Stimulated activated CD8-positive, alpha-beta memory T cell treated with anti-CD3 and anti-CD28 coated beads, Interleukin-4, amount 100 ng/mL, for 1 hour (primary cell): Measurements from ENCODE around the gene KISS1R.

ENCODE experiments used
- DNase-seq, 2 donors: peaks; one replicate each; pipeline ENCODE4 v3.0.0-alpha.2; 2020; ENCODE audit warnings: low read depth in 2 of 2, low spot score in 1 of 2

Gene KISS1R

DNA sequence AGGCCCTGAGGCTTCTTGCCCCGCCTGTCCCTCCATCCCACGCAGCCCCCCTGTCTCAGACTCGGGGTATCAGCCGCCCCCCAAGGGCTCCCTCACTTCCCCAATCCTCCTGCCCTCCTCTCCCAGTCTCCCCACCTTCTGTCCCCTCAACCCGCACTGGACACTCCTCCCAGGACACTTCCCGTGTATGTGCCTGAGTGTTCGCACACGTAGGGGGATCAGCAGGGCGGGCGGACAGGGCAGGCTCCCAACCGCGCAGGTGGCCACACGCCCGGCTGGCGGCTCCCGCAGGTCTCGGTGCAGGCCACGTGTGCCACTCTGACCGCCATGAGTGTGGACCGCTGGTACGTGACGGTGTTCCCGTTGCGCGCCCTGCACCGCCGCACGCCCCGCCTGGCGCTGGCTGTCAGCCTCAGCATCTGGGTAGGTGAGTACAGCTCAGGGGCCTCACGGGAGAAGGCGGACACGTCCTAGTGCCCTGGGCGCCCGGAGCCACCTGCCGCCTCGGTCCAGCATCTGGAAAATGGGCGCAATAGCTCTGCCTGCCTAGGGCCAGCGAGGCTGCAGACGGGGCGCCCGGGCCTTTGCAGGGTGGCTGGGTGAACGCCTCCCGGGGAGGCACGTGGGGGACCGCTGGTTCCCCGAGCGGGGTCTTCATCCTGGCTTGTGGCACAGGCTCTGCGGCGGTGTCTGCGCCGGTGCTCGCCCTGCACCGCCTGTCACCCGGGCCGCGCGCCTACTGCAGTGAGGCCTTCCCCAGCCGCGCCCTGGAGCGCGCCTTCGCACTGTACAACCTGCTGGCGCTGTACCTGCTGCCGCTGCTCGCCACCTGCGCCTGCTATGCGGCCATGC lies 2.3 kb downstream of the KISS1R start:
- DNase-seq = no peak

GRCh38 chr19:920051-920864 lies 3.1 kb downstream of the KISS1R start:
- peak in 1 of 2 donors; percentile 47 for DNase-seq

DNA sequence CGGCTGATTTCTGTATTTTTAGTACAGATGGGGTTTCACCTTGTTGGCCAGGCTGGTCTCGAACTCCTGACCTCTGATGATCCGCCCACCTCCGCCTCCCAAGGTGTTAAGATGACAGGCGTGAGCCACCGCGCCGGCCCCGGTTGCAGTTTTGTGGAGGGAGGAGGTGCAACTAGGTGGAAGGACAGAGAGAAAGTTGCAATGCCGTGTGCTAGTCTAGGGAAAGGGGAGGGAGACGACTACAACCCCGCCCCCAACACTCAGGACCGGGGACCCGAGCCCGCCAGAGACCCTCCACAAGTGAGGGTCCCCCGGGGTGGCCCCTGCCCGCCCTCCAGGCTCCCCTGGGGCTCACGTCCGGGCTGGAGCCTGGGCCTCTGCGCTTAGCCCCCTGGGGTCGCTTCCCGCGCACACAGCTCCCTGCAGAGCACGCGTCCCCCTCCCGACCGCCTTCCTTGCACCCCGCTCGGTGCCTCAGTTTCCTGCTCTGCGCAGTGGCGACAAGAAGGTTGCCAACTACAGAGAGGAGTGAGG lies 7.5 kb downstream of the KISS1R start:
- DNase-seq = no peak

GRCh38 chr19:925087-925525 lies 8.0 kb downstream of the KISS1R start:
- peak in 1 of 2 donors; percentile 49 for DNase-seq

DNA sequence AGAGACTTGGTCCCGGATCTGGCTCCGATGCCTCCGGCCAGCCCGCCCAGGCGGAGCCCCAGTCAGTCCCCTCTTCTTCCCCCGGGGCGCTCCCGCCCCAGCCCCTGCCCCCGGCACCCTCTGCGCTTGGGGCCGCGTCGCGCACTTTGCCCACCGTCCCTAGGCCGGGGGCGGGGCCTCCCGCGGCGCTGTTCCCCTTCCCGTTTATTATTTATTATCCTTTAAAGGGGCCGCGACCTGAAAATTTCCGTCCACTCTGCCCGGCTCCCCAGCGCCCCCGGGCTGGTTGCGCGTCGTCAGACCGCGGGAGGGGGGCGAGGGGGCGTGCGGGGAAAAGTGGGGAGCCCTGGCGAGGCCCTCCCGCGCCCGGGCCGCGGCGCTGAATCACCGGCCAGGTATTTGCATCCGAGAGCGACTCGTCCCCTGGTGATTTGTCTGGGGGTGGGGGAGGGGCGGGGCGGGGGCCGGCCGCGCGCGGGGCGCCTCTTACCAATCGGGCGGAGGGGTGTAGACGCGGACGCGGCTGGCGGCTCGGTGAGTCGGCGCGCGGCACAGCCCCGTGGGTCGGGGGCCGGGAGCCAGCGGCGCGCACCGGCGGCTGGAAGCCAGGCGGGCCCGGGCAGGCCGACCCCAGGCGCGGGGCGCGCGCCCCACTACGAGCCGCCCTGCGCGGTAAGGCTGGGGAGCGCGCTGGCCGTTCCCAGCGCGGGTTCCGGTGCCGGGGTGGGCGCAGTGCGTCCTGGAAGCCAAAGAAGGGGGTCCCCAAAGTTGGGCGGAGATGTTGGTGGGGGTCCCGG lies 8.6 kb downstream of the KISS1R start, which contains the start of gene ARID3A:
Gene ARID3A (plus strand): TSS at position 510 of the 797 bp plus-strand sequence. CDS start 3,494 bp downstream, outside the sequence.
- DNase-seq = peak in 1 of 2 donors; percentile 55

GRCh38 chr19:926323-926588 lies 9.1 kb downstream of the KISS1R start:
- DNase-seq = no peak

GRCh38 chr19:926589-927350 lies 9.6 kb downstream of the KISS1R start:
- DNase-seq = no peak

DNA sequence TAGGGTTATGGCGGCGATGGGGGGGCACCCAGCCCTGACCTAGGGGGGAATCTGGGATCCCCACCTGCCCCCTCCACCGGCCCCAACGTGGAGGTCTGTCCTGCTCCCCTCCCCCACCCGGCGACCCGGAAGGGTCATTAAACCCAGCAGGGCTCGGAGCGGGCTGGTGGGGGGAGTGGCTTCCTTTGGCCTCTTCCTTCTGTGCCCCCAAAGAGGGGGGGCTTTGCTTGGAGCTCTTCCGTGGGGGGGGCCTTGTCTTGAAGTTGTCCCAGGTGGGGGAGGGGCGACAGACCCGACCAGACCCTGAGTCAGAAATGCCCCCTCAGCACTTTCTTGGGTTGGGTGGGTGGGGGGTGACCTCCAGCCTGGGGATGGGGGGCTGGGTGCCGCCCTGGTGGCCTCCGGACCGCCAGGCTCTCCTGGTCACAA lies 10.2 kb downstream of the KISS1R start:
- DNase-seq = no peak

GRCh38 chr19:927780-928401 lies 10.8 kb downstream of the KISS1R start:
- no peak for DNase-seq

GRCh38 chr19:928471-929202 lies 11.5 kb downstream of the KISS1R start:
- no peak for DNase-seq

GRCh38 chr19:929203-929890 lies 12.2 kb downstream of the KISS1R start:
- no peak for DNase-seq

GRCh38 chr19:929891-930258 lies 12.7 kb downstream of the KISS1R start:
- DNase-seq = no peak

- DNase-seq = no peak
These were observed 14.9 kb downstream of the KISS1R start for GRCh38 chr19:931860-932647.

DNA sequence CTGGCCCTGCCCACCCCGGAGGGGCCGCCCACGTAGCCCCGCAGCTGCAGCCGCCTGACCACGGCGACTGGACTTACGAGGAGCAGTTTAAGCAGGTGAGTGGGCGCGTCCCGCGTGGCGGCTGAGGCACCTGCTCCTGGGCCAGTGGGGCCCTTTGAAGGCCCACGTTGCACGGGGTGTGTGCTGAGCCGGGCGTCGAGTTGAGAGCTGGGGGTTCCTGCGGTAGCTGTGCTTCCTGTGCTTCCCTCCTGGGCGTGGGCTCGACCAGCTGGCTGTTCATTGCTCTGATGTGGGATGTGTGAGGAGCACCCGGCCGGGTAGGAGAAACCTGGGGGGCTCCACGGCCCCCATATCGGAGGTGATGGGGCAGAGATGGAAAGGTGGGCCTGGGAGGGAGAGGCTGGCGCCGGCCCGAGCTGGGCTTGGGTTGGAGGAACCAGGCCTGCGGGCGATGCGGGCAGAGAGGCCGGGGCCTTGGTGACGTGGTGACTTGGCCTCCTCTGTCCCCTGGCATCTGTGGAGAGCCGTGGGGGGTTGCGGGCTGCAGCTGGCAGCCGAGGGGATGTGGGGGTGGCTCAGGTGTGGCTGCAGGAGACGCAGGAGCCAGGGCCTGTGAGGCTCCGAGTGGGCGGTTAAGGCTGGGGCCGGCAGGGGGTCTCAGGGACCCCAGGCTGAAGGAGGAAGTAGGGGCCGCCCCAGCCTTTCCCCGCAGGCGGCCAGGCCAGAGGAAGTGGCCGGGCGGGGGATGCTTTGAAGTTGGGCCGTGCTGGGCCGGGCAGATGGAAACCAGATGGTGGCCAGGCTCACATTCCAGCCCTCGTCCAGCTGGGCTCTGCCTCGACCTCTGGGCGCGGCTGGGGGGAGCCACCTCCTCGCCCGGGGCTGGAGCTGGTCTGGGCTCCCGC lies 15.8 kb downstream of the KISS1R start:
- DNase-seq = no peak

GRCh38 chr19:933553-933882 lies 16.4 kb downstream of the KISS1R start:
- no peak for DNase-seq

GRCh38 chr19:934197-934840 lies 17.2 kb downstream of the KISS1R start:
- no peak for DNase-seq
